HG02884 (cell line): ENCODE data around the gene NCK2.

Source experiments
- ATAC-seq: cut with Tn5 transposase; IDR thresholded peaks from one replicate; pipeline ENCODE4 v1.9.1; 2021; ENCODE audit warnings: mild to moderate bottlenecking, moderate library complexity; ENCODE audit not compliant: unreplicated experiment

Gene NCK2

GRCh38 chr2:105910497-105911238, 166.0 kb downstream of the NCK2 start:
- ATAC-seq = no peak

GRCh38 chr2:105911425-105911824, 166.7 kb downstream of the NCK2 start:
- no peak for ATAC-seq

DNA sequence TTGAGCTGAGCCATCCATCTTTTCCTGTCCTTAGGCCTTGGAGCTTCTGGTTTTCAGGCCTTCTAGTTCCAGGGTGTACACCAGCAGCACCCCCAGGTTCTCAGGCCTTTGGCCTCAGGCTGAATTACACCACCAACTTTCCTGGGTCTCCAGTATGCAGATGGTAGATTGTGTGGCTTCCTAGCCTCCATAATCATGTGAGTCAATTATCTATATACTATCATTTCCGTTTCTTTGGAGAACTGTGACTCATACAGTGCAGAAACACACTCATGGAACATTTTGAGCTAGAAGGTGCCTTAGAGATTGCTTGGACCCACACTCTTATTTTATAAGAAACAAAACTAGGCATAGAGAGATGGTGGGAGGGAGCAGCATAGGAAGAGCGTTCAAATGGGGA, 167.4 kb downstream of the NCK2 start:
- no peak for ATAC-seq

- ATAC-seq = peak; percentile 67
These were observed 170.4 kb downstream of the NCK2 start for GRCh38 chr2:105915005-105915558.

- ATAC-seq = no peak
These were observed 172.5 kb downstream of the NCK2 start for GRCh38 chr2:105917226-105917625.

GRCh38 chr2:105917688-105918087, 173.0 kb downstream of the NCK2 start:
- ATAC-seq = no peak

- ATAC-seq = no peak
These were observed 174.6 kb downstream of the NCK2 start for GRCh38 chr2:105919191-105919811.

DNA sequence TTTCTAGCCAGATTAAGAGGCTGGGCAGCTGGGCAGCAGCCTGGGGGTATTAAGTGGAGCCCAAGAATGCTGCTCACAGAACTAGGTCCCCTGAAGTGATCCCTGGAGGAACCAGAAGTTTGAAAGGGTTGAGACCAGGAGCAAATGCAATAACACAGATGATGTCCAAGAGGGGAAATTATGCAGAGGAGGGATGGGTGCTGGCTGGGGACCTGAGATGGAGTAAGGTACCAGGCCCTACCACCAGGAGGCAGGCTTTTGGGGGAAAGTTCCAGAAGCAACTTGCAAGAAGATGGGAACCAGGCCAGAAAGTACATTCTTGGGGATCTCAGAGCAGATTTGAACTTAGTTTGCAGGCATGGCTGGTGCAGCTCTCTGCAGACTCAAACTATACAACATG, 175.1 kb downstream of the NCK2 start:
- no peak for ATAC-seq

- ATAC-seq = no peak
These were observed 179.6 kb downstream of the NCK2 start for GRCh38 chr2:105924271-105924670.

DNA sequence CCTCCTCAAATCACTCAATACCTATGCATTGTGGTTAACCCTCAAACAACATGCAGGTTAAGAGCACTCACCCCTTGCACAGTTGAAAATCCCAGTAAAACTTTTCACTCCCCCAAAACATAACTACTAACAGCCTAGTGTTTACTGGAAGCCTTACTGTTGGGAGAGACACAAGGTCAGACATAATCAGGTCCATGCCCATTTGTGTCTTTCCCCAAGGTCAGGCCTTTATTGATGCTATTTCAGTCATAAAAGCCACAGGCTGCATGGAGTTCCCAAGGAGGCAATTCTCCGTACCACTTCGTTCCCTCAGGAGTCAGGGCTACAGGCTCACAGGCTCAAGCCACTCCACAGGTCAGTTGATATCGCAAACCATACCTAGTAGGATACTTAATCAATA, 180.2 kb downstream of the NCK2 start:
- ATAC-seq = no peak

- ATAC-seq = no peak
These were observed 180.7 kb downstream of the NCK2 start for GRCh38 chr2:105925390-105925789.

- no peak for ATAC-seq
These were observed 182.4 kb downstream of the NCK2 start for GRCh38 chr2:105926960-105927678.

- ATAC-seq = no peak
These were observed 183.4 kb downstream of the NCK2 start for GRCh38 chr2:105928086-105928485.

- no peak for ATAC-seq
These were observed 183.9 kb downstream of the NCK2 start for GRCh38 chr2:105928563-105928962.

- ATAC-seq = no peak
These were observed 184.8 kb downstream of the NCK2 start for GRCh38 chr2:105929516-105929915.

DNA sequence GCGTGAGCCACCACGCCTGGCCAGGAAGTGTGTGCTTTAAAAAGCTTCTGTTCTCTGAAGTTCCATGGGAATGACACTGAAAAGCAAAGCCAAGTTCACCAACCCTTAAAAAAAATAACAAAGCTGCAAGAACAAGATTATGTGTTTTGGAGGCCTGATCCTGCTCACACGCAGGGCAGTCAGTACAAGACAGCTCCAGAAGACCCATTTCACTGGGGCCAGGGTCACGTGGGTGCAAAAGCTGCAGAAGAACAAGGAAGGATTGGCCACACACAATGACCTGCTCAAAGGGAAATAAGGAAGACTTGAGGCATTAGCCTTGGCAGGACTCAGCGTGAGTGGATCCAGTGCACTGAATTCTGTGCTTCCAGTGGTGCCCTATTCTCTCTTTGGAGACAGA, 187.9 kb downstream of the NCK2 start:
- no peak for ATAC-seq

DNA sequence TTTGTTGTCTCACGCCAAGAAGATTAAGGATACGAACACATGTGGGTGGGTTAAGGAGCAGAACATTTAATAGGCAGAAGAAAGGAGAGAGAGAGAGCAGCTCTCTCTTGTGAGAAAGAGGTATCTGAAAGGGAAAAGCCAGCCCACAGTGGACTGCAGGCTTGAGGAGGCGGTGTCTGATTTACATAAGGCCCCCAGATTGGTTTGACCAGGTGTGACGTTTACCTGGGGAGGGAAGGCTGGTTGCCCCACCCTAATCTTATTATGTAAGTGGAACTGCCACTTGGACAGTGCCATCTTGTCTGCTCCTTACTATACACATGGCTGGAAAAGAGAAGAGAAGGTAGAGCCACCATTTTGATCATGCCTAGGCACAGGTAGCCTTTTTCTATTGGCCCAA, 189.2 kb downstream of the NCK2 start:
- ATAC-seq = no peak

- ATAC-seq = no peak
These were observed 189.8 kb downstream of the NCK2 start for GRCh38 chr2:105934467-105934866.

DNA sequence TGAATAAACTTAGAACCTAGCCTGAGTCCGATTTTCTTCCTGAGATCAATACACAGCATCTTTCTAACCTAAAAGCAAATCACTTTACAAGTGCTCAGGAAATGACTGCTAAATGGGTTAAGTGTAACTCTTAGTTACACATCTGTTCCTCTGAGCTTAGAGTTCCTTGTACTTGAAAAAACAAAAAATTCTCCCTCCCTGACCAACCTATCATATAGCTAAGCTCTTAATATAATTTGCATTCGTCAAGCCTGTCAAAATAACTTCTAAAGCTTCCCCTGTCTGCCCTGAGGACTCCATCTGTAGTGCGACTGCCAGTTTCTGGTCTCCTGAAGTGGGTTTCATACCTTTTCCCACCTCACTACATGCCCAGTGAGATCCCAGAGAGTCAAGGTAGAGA, 190.4 kb downstream of the NCK2 start:
- ATAC-seq = no peak

- no peak for ATAC-seq
These were observed 192.2 kb downstream of the NCK2 start for GRCh38 chr2:105936954-105937353.

GRCh38 chr2:105937498-105938097, 192.9 kb downstream of the NCK2 start:
- no peak for ATAC-seq
